Erythroblast (primary cell): ENCODE data around the gene DARS1.

Experiments used
- GATA1 ChIP-seq: IDR thresholded peaks from 2 replicates; pipeline ENCODE4 v1.6.1; 2011; ENCODE audit warnings: low read depth, mild to moderate bottlenecking, control low read depth, low read length, moderate library complexity
- POLR2A ChIP-seq: IDR thresholded peaks from 2 replicates; pipeline ENCODE4 v1.6.1; 2011; ENCODE audit warnings: mild to moderate bottlenecking, low read length

GRCh38 chr2:136029149-136029548 lies 43.7 kb upstream of the DARS1 start:
- no peak for TF ChIP-seq POLR2A
- no peak for TF ChIP-seq GATA1
